A673 (cell line): ENCODE data around the gene ARID3C. TPM values are rescaled to one million over a fixed set of nuclear protein-coding genes. Genes with fewer than 3 reads are reported as not detected.

Experiments used
- BruUV-seq: library from RNA; stranded (reverse); fragments of 400-500 nt; replicated peaks from 2 replicates; lab custom pipeline; 2021; lab: Mats Ljungman, UMichigan
- CTCF ChIA-PET: fragments of 300-600 bp; sonication (Branson Sonifier 250); formaldehyde crosslinking; loops from one replicate; lab custom pipeline; 2022; ENCODE audit warnings: antibody characterized with exemption; lab: Charles Lee
- POLR2A ChIA-PET: fragments of 300-600 bp; sonication (Branson Sonifier 250); formaldehyde crosslinking; loops from one replicate; lab custom pipeline; 2022; ENCODE audit warnings: antibody characterized with exemption; ENCODE audit not compliant: low non-redundant PET; lab: Charles Lee
- DNase-seq: peaks from one replicate; pipeline ENCODE4 v3.0.0-alpha.2; 2015; ENCODE audit warnings: low spot score
- H3K27ac ChIP-seq: fragments of 200-600 bp; sonication (generic); 2 replicates; pipeline ENCODE4 v1.5.1; 2016; ENCODE audit warnings: mixed run types, low read depth, mild to moderate bottlenecking, mixed read lengths, antibody characterized with exemption, low read length; ENCODE audit not compliant: poor library complexity, severe bottlenecking
- H3K27me3 ChIP-seq: fragments of 200-600 bp; sonication (generic); replicated peaks from 2 replicates; pipeline ENCODE4 v1.6.1; 2017; ENCODE audit warnings: mixed run types, low read depth, mild to moderate bottlenecking, mixed read lengths, antibody characterized with exemption, low read length; ENCODE audit not compliant: insufficient read depth, poor library complexity
- H3K36me3 ChIP-seq: fragments of 200-600 bp; sonication (generic); 2 replicates; pipeline ENCODE4 v1.6.1; 2016; ENCODE audit warnings: mixed run types, mild to moderate bottlenecking, mixed read lengths, antibody characterized with exemption, low read length; ENCODE audit not compliant: insufficient read depth, poor library complexity, severe bottlenecking
- H3K4me1 ChIP-seq: fragments of 200-600 bp; sonication (generic); 2 replicates; pipeline ENCODE4 v1.6.1; 2017; ENCODE audit warnings: mixed run types, mild to moderate bottlenecking, mixed read lengths, antibody characterized with exemption, low read length; ENCODE audit not compliant: insufficient read depth, poor library complexity, severe bottlenecking
- H3K4me3 ChIP-seq: fragments of 200-600 bp; sonication (generic); 2 replicates; pipeline ENCODE4 v1.5.1; 2016; ENCODE audit warnings: low read depth, mixed run types, mild to moderate bottlenecking, mixed read lengths, low read length; ENCODE audit not compliant: poor library complexity, severe bottlenecking
- H3K9me3 ChIP-seq: fragments of 200-600 bp; sonication (generic); 2 replicates; pipeline ENCODE4 v1.6.1; 2016; ENCODE audit warnings: mixed run types, low read depth, mild to moderate bottlenecking, mixed read lengths, antibody characterized with exemption, low read length; ENCODE audit not compliant: poor library complexity, severe bottlenecking
- CTCF ChIP-seq: fragments of 300-800, 200-600 bp; sonication (generic); conservative IDR thresholded peaks from 2 replicates; pipeline ENCODE4 v1.5.1; 2017; ENCODE audit warnings: low read depth, mild to moderate bottlenecking, antibody characterized with exemption, low read length, moderate library complexity, mixed read lengths
- EZH2 ChIP-seq: fragments of 200-600 bp; sonication (generic); IDR thresholded peaks from 2 replicates; pipeline ENCODE4 v1.6.1; 2017; ENCODE audit warnings: borderline replicate concordance, low read depth, mild to moderate bottlenecking, mixed read lengths, antibody characterized with exemption, low read length; ENCODE audit not compliant: poor library complexity, severe bottlenecking
- intact Hi-C: fragments of 100-400 bp; cut with micrococcal nuclease; formaldehyde crosslinking; loops from one replicate; pipeline ENCODE4 v1.10.0; 2022; ENCODE audit not compliant: unreplicated experiment
- total RNA-seq: library from RNA; stranded (reverse); gene quantifications from 2 replicates; pipeline ENCODE4 v1.2.3, GENCODE V29; 2021

ARID3C gene
- total RNA-seq, 1 experiment from 2014 or later, result not detected

- no peak for DNase-seq
- Histone ChIP-seq H3K4me3 (no peak overlapping the region), H3K27ac (no peak overlapping the region), H3K36me3 (no peaks in the 10 kb centered on the region), H3K4me1 (peaks cover 22% of the 10 kb centered on the region), H3K9me3 (no peaks in the 10 kb centered on the region), H3K27me3 (peaks cover 9% of the 10 kb centered on the region)
- ChIA-PET POLR2A (no interaction called here), CTCF (no interaction called here)
- TF ChIP-seq CTCF (no peak), EZH2 (no peak)
- intact Hi-C loops, result no loop called here
- BruUV-seq, result no TSS peak
Measured at GRCh38 chr9:34575862-34576596, 52.8 kb downstream of the ARID3C start.

- H3K27ac ChIP-seq, result no peak overlapping the region
- no peaks in the 10 kb centered on the region for H3K9me3 ChIP-seq
- DNase-seq, result no peak
- H3K4me3 ChIP-seq, result no peak overlapping the region
- TF ChIP-seq CTCF (no peak), EZH2 (no peak)
- peaks cover 9% of the 10 kb centered on the region for H3K27me3 ChIP-seq
- ChIA-PET CTCF (no interaction called here), POLR2A (no interaction called here)
- intact Hi-C loops, result no loop called here
- peaks cover 22% of the 10 kb centered on the region for H3K4me1 ChIP-seq
- BruUV-seq, result no TSS peak
- no peaks in the 10 kb centered on the region for H3K36me3 ChIP-seq
Measured at GRCh38 chr9:34575241-34575640, 53.6 kb downstream of the ARID3C start.

- Histone ChIP-seq H3K36me3 (no peaks in the 10 kb centered on the region), H3K27me3 (peaks cover 9% of the 10 kb centered on the region), H3K27ac (no peak overlapping the region), H3K9me3 (no peaks in the 10 kb centered on the region), H3K4me1 (peaks cover 22% of the 10 kb centered on the region), H3K4me3 (no peak overlapping the region)
- POLR2A ChIA-PET, result no interaction called here
- intact Hi-C loops, result no loop called here
- TF ChIP-seq EZH2, result no peak
- no peak for TF ChIP-seq CTCF
- CTCF ChIA-PET, result no interaction called here
- no peak for DNase-seq
- BruUV-seq, result no TSS peak
Measured at GRCh38 chr9:34574571-34574970, 54.3 kb downstream of the ARID3C start.
